Measurements from ENCODE around the gene C3.
A peak's percentile ranks its signal among the peaks of the same experiment; 100 is the strongest.
"Not testable (repeated sequence)": the region's sequence is repeated elsewhere in the genome, so short reads cannot be mapped to it uniquely, and the experiment has no call there.

C3 gene

DNA sequence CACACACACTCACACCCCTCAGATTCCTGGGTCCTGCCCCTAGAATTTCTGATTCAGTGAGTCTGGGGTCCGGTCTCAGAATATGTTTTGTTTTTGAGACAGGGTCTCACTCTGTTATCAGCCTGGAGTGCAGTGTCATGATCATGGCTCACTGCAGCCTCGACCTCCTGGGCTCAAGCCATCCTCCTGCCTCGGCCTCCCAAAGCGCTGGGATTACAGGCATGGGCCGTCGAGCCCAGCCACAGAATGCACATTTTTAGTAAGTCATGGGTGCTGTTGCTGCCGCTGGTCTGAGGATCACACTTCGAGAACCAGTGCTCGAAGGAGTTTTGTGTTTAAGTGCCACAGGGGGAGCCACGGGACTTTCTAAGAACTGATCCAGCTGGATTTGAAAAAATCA, 28.4 kb downstream of the C3 start:
- no peak for DNase-seq (ENCODE audit: low read depth)

GRCh38 chr19:6691342-6691741, 29.1 kb downstream of the C3 start:
- no peak for DNase-seq (ENCODE audit: low read depth)

DNA sequence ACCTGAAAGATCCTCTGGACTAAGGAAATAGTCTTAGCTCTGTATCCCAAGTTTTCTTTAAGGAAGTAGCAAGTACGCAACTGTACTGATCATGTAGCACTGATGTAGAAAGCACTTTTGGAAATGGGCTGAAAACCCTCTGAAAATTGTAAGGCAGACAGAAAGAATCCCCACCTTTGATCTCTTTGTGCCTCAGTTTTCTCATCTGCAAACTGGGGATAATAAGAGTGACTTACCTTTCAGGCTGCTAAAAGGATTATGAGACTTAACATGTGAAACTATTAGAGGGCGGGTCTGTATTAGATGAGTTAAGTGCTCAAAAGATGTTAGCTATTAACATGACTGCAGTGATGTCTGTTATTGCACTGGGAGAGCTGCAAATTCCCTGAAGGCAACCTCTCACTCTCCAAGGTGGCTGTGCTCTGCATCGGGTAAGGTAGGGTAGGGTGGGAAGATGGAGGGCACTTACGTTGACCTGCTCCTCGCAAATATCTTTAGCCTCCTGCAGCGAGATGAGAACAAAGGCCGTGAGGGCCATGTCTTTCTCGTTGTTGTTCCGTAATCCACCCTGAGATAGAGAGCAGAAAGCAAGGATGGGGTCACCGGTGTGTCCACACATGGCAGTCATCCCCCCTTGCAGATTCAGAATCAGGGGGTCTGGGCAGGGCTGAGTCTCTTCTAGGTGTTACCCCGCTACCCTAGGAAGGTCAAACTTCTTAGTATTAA, 30.1 kb downstream of the C3 start:
- no peak for DNase-seq (ENCODE audit: low read depth)

GRCh38 chr19:6687114-6687513, 33.3 kb downstream of the C3 start:
- no peak for DNase-seq (ENCODE audit: low read depth)

DNA sequence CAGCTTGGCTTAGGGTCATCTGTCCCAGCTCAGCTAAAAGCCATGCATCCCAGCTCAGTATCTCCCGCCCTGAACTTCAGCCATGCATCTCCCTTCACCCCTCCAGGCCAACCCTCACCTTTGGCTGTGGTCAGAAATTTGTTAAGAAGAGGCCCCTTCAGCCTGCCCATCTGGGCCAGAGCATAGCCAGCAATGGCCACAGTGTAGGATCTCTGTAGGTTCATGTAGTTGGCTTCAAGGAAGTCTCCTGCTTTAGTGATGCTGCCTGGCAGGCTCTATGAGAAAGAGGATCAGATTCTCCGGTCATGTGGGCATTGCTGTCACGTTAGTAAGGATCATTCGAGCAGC, 33.8 kb downstream of the C3 start:
- DNase-seq (ENCODE audit: low read depth) = no peak

DNA sequence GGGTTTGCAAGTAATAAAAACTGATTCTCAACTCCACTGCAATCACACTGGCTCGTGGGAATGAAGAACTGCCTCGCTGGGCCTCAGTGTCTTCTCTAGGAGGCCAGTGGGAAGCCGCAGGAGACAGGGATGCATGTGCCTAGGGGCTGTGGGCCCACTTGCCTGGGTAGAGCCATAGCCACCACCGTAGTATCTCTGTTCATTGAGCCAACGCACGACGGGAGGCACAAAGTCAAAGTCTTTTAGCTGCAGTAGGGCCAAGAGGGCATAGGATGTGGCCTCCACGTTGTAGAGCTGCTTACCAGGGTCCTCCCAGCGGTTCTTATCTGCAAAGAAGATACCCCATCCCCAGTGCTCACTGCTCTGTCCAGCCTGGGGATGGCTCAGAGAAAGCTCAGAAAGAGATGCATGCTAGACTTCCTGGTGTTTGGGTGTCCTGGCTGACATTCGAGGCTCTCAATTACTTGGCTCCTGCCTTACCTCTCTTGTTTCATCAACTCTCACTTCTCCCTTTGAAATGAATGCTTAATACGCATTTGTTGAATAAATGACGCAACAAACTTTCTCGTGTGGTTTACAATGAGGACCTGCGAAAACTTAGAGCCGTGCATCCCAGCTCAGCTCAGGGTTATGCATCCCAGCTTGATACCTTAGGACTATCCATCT, 34.4 kb downstream of the C3 start:
- no peak for DNase-seq (ENCODE audit: low read depth)

GRCh38 chr19:6685482-6685881, 35.0 kb downstream of the C3 start:
- DNase-seq (ENCODE audit: low read depth) = no peak

- DNase-seq (ENCODE audit: low read depth) = no peak
Observed at GRCh38 chr19:6683971-6684370, 36.5 kb downstream of the C3 start.

DNA sequence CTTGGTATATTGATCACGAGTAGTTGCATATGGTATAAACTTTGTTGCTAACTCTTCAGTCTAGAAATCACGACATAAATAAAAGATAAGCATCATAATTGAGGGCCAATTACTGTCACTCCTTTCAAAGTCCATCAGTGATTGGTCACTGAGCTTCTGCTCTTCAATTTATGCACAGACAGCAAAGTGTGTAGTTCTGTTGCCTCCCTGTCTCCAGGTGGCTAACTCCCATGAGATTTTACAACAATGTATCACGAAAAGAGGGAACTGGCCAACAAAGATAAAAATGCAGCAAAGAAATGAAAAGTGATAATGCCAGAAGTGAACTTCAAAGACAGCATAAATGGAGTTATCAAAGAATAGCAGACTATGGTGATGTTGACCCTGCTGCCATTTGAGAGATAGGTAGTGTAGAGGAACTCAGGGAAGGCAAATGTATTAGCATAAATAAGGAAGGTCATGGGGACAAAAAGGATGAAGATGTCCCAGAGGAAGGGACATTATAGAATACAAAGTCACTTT, 37.8 kb downstream of the C3 start:
- no peak for DNase-seq (ENCODE audit: low read depth)

- no peak for DNase-seq (ENCODE audit: low read depth)
Observed at GRCh38 chr19:6680141-6680540, 40.3 kb downstream of the C3 start.

DNA sequence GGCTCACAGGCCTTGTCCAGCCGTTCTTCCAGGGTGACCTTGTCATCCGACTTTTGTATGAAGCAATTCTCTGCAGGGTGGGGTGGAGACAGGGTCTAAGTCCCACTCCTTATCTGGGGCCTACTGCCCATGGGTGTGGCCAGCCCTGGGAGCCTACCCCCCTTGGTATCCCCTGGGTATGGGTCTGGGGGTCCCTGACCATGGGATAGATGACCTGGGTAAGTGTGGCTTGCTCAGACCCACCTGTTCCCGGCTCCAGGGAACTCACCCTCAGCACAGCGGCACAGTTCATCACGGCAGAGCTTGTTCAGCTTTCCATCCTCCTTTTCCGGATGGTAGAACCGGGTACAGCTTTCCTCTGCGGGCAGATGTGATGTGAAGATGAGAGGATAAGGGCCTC, 41.3 kb downstream of the C3 start:
- DNase-seq (ENCODE audit: low read depth) = no peak

GRCh38 chr19:6678690-6679109, 41.8 kb downstream of the C3 start:
- peak; percentile 54 for DNase-seq (ENCODE audit: low read depth)

- peak; percentile 36 for DNase-seq (ENCODE audit: low read depth)
Observed at GRCh38 chr19:6677883-6678689, 42.4 kb downstream of the C3 start.

DNA sequence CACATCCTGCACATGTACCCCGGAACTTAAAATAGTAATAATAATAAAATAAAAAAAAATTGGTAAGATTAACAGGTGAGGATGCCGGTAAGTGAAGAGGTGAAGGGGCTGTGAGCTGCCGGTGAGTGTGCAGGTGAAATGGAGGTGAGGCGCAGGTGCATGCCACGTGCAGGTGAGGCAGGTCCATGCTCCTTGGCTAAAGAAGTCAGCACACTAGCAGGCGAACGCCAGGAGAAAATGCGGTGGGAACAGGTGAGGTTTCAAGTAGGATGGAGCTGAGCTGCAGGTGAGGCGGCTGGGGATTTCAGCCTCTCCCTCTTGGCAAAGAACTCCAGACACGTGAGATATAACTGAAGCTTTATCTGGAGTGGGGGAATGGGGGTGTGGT, 43.0 kb downstream of the C3 start:
- no peak for DNase-seq (ENCODE audit: low read depth)

- DNase-seq (ENCODE audit: low read depth) = no peak
Observed at GRCh38 chr19:6676288-6676687, 44.2 kb downstream of the C3 start.

- peak; percentile 76 for DNase-seq (ENCODE audit: low read depth)
Observed at GRCh38 chr19:6674868-6675305, 45.6 kb downstream of the C3 start.

DNA sequence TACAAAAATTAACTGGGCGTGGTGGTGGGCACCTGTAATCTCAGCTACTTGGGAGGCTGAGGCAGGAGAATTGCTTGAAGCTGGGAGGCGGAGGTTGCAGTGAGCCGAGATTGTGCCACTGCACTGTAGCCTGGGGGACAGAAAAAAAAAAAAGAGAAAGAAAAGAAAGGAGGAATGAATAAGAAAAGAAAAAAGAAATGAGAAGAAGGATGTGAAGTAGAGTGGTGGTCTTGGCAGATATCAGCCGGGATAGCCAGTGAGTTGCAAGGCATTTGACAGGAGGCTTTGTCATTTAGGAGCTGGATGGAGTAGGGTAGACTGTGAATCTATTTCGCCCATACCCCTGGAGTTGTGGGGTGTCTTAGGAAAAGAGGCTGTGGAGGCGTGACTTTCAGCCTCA, 46.0 kb downstream of the C3 start:
- not testable (repeated sequence) for DNase-seq (ENCODE audit: low read depth)

DNA sequence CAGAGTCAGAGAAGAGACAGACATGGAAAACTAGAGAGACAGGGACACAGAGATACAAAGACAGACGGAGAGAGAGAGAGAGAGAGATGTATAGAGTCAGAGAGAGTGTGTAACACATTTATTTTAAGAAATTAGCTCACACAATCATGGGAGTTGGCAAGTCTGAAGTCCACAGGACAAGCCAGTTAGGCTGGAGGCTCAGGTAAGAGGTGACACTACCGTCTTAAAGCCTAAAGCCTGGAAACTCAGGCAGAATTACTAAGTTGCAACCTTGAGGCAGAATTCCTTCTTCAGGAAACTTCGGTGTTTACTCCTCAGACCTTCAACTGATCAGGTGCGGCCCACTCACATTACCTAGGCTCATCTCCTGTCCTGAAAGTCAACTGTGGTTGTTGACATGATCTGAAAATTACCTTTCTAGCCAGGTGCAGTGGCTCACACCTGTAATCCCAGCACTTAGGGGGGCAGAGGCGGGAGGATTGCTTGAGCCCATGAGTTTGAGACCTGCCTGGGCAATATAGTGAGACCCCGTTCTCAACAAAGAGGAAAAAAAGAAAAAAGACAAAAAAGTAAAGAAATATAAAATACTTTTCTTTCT, 47.7 kb downstream of the C3 start:
- DNase-seq (ENCODE audit: low read depth) = no peak

- no peak for DNase-seq (ENCODE audit: low read depth)
Observed at GRCh38 chr19:6671960-6672359, 48.5 kb downstream of the C3 start.

GRCh38 chr19:6668691-6669090, 51.8 kb downstream of the C3 start:
- no peak for DNase-seq (ENCODE audit: low read depth)

- DNase-seq (ENCODE audit: low read depth) = no peak
Observed at GRCh38 chr19:6667114-6667627, 53.3 kb downstream of the C3 start.

DNA sequence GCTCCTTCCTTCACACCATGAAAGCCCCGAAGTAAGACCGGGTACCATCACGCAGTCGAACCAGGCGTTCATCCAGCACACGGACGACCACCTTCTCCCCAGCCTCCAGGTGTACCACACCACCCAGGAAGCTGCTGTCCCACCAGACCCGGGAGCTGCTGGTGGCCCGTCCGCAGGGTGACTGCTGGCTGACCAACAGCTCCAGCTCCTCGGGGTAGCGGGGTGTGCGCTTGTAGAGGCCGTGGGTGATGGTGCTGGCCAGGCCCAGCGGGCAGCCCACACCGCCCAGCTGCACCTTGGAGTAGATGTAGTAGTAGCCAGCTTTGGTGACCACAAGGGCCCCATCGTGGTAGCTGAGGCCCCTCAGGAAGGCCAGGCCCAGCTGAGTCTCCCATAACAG, 55.5 kb downstream of the C3 start:
- DNase-seq (ENCODE audit: low read depth) = no peak
